HG03066 (cell line): Measurements from ENCODE around the gene SLC24A3.
"Not testable (repeated sequence)": the region's sequence is repeated elsewhere in the genome, so short reads cannot be mapped to it uniquely, and the experiment has no call there.

ENCODE experiments used
- ATAC-seq: cut with Tn5 transposase; IDR thresholded peaks from one replicate; pipeline ENCODE4 v1.9.1; 2021; ENCODE audit warnings: low read depth; ENCODE audit not compliant: unreplicated experiment

The SLC24A3 gene

DNA sequence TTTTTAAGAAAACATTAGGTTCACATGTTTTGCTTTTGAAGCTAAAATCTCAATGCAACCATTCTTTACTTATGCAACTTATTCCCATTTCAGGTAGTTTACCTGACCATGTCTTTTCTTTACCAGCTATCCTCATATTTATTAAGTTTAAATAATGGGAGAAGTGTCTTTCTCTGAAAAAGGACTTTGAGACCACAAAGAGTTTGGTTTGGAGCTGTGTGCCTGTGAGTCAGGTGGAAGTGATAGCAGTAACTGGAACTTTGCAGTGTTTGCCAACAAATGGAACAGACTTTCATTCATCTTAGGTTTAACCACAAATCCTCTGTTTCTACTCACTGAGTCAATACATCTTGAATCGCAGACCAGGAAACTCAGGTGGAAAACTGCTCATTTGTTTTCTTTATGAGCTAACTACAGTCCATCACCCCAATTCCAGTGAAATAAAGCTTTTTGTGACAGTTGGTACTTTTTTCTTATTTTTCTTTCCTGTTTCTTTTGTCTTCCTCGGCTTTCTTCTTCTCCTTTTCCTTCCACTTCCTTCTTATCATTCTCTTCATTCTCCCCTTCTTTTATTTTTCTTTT is 397.3 kb downstream of the SLC24A3 start:
- no peak for ATAC-seq

DNA sequence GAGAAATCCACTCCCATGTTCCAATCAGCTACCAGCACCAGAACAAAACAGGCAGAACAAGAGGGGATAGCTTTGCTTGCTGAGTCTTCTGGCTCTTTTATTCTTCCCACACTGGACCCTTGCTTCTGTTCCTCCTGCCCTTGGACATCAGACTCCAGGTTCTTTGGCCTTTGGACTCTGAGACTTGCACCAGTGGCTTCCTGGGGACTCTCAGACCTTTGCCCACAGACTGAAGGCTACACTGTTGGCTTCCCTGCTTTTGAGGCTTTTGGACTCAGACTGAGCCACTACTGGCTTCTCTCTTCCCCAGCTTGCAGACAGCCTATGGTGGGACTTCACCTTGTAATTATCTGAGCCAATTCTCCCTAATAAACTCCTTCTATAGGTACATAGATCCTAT is 403.2 kb downstream of the SLC24A3 start:
- no peak for ATAC-seq

GRCh38 chr20:19616081-19616480 is 403.6 kb downstream of the SLC24A3 start:
- no peak for ATAC-seq

- ATAC-seq: no peak
These were observed 404.2 kb downstream of the SLC24A3 start for GRCh38 chr20:19616620-19617019.

DNA sequence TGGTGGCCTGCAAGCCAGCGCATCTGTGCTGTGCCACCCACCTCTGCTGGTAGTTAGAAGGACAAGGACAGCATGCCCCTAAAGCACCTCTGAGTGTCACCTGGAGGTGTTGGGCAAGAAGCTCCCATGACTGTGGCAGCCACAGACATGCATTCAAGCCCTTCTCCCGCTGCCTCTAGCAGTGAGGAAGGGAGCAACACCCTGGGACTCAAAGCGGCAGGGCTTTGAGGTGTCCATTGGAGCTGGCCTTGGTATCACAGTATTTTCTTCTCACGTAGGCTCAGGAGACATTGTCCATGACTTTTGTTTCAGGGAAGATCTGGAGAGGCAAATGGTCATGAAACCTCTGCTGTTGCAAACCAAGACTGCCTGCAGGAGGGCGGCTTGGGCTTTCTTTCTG is 404.8 kb downstream of the SLC24A3 start:
- ATAC-seq: no peak

GRCh38 chr20:19618711-19619110 is 406.3 kb downstream of the SLC24A3 start:
- ATAC-seq: no peak

DNA sequence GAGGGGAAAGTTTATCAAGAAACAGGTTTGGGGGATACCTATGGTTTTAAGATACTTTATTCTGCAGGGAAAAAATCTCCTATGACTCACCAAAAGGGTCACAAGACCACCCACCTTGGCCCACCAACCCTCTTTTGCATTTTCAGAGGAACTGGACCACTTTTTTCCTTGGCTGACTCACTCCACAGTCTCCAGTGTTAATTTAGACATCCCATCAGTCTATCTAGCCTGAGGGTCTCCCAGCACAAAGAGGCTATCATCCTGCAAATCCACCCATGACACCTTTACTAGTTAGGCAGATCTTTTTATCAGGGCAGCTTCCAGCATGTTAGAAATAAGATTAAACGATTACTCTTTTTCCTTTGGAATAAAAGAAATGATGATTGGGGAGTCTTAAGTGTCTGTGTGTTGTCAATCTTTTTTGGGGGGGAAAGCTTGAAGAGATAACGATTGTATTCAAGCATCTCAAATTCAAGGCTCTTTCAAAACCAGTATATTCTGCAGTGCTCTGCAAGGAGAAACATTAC is 407.5 kb downstream of the SLC24A3 start:
- no peak for ATAC-seq

GRCh38 chr20:19620446-19620845 is 408.0 kb downstream of the SLC24A3 start:
- ATAC-seq: no peak

DNA sequence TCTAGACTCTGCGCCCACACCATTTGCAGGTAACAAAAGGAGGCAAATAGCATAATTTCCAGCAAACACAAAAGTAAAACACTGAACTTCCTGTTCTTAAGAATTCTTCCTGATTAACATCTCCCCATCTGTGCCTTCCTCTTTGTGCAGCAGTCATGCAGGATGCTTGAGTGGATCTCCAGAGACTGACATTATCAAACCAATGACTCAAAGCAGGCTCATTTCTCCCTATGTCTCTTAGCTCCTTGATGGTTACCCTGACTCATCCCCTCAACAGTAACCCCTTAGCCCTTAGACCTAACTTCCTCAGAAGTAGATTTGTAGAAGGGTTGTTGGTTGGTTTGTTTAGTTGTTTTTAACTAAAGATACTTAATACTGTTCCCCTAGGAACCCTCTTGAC is 408.6 kb downstream of the SLC24A3 start:
- ATAC-seq: no peak

DNA sequence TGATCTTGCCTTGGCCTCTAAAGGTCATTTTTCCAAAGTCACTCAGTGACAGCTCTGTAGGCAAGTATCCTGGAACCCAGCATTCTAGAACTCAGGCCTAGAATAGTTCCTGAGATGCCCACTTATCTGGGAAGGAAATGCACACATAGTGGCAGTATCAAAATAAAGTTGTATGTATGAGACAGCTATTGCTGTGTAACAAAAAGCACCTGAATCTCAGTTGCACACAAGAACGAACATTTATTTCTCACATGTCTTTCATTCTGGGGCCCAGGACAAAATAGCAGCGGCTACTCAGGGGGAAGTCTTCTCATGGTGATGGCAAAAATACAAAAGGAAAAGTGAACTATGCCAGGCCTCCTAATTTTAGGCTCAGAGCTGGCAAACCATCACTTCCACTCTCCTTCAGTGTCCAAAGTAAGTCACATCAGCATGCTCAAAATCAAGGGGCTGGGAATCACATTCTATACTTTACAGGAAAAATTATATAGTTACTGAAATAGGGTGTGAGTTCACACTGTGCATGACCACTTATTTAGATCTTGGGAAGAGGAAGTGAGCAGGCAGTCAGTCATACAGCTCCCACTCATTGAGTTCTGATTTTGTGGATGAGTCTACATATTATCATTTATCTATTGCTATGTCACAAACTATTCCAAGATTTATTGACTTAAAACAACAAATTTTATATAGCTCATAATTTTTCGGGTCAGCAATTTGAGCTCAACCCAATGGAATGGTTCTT is 412.0 kb downstream of the SLC24A3 start:
- no peak for ATAC-seq

DNA sequence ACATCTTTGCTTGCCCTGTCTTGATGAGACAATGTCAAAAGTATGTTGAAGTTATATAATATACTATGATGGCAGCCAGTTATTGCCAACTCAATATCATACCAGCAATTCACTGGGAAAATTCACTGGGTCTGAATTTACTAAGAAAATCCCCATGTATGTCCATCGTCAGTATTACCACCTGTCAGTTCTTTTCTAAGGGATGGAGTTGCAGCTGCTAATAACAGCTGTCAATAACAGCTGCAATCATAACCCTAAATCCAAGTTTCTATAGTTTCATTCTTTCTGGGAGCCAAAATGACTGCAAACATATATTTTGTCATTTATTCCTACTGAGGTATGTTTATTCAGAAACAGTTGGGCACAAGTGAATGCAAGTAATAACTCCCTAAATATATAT is 413.0 kb downstream of the SLC24A3 start:
- no peak for ATAC-seq

DNA sequence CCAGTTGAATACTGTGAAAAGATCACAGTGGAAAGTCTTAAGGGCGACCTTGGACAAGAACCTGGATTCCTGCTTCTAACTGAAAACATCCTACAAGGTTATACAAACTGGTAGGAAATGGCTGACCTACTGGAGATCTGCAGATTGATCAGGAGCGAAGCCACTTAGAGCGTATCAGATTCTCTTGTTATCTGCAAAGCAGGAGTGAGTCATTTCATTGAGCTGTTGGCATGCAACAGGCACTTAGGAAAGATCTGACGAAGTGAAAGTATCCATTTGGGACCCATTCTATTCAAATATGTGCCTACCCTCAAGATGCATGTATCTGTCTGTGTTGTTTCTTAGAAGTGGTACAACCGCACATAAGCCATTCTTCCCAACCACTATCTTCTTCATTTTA is 414.5 kb downstream of the SLC24A3 start:
- no peak for ATAC-seq

- ATAC-seq: no peak
These were observed 416.2 kb downstream of the SLC24A3 start for GRCh38 chr20:19628570-19629134.

- ATAC-seq: no peak
These were observed 419.0 kb downstream of the SLC24A3 start for GRCh38 chr20:19631410-19631809.

DNA sequence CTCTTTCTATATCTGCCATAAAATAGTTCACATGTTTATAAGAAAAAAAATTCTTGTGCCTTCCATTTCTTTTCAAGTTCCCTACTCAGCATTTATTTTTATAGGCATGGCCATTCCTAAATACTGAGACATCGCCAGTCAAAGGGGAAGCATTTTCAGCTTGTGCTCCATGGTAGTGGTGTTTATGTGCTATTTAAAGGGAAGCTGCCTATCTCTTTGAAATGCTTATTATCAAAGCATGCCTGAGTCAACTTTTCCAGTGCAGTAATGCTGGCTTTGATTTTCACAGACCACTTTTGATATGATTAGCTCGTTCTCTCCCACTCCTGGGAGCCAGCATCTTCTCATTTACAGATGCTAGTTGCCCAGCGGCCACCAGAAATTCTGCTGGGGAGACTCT is 421.5 kb downstream of the SLC24A3 start:
- ATAC-seq: no peak

- ATAC-seq: not testable (repeated sequence)
These were observed 427.1 kb downstream of the SLC24A3 start for GRCh38 chr20:19639471-19640045.

- no peak for ATAC-seq
These were observed 430.4 kb downstream of the SLC24A3 start for GRCh38 chr20:19642860-19643259.

- ATAC-seq: no peak
These were observed 431.6 kb downstream of the SLC24A3 start for GRCh38 chr20:19644085-19644484.

DNA sequence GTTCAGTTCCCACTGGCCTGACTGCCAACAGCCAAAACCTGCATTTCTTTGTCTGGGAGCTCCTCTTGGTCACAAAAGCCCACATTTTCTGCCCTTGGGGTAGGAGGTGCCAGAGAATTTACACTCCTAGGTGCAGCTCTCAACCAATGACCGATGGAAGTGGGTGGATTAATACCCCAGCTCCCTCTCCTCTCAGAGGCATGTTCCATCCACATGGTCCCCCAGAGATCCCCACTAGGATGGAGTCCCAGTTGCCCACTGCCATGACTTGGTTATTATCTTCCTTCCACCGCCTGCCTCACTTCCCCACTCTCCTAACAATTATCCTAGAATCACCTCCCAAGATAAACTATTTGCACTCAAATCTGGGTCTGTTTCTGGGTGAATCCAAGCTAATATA is 434.5 kb downstream of the SLC24A3 start:
- ATAC-seq: no peak

- ATAC-seq: no peak
These were observed 435.6 kb downstream of the SLC24A3 start for GRCh38 chr20:19648024-19648423.

DNA sequence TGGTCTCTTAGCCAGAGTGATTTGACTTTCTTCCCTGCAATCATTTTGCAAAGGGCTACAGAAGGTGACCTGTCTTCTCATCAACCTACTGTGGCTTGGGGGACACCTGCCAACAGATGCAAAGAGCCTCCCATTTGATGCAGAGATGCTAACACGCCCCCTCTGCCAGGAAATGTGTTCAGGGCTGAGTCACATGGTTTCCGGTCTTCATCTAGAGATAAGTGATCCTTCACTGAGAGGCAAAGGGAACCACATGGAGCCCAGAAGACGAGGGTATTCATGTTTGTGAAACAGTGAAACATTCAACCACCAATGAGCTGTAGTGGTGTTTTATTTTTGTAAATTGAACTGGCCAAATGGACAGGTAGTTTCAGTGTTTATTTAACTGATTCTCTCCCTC is 436.6 kb downstream of the SLC24A3 start:
- ATAC-seq: no peak
